Measurements from ENCODE around the gene CXXC5. TPM values are rescaled to one million over a fixed set of nuclear protein-coding genes. Genes with fewer than 3 reads are reported as not detected.

The CXXC5 gene
- total RNA-seq, 4 donors from 2014 or later: 26.5 to 50.7 (median 36.2) TPM

- intact Hi-C loops (cut with DNase I; ENCODE audit: low total_unique reads): no loop called here
- peaks cover 27 to 70% (median 63%) of the 10 kb centered on the region in 4 donors for H3K4me1 ChIP-seq
- no peaks in the 10 kb centered on the region for H3K27me3 ChIP-seq
- 0 to 1% methylated on average over 4 to 62 of the region's 77 CpGs for WGBS, 2 donors (ENCODE audit: low coverage in 1 of 2)
- peak overlapping the region; percentile 58 to 93 (median 89) for H3K4me3 ChIP-seq
- no peaks in the 10 kb centered on the region for H3K9me3 ChIP-seq
- no peaks in the 10 kb centered on the region for H3K36me3 ChIP-seq
- TF ChIP-seq POLR2A (IDR thresholded peaks at IDR 0.05) (no peak), CTCF (IDR thresholded peaks at IDR 0.05) (no peak), EP300 (IDR thresholded peaks at IDR 0.05; ENCODE audit: low read depth) (no peak), POLR2AphosphoS5 (IDR thresholded peaks at IDR 0.05) (no peak)
- in situ Hi-C loops (cut with MboI; ENCODE audit: low pct_ligation_motif_present in 1 of 4, low pct_unique_long_range_greater_than_20kb in 1 of 4, low sequenced_read_pairs in 3 of 4): loop anchor here in 2 of 4 donors (10.0 to 25.0 kb wide), 2 partner anchors 45 to 113 kb away; no protein-coding TSS in a partner anchor
- peak overlapping the region; percentile 91 to 96 (median 93) for H3K27ac ChIP-seq
- peak; percentile 32 for DNase-seq
These were observed 1.2 kb downstream of the CXXC5 start for GRCh38 chr5:139649082-139649991.

- intact Hi-C loops (cut with DNase I; ENCODE audit: low total_unique reads): no loop called here
- TF ChIP-seq EP300 (IDR thresholded peaks at IDR 0.05; ENCODE audit: low read depth) (no peak), CTCF (IDR thresholded peaks at IDR 0.05) (peak; percentile 35 to 67 (median 40)), POLR2A (IDR thresholded peaks at IDR 0.05) (no peak)
- Histone ChIP-seq H3K4me1 (peaks cover 31 to 72% (median 69%) of the 10 kb centered on the region in 4 donors), H3K4me3 (peak overlapping the region; percentile 58 to 93 (median 89)), H3K27ac (peak overlapping the region; percentile 91 to 96 (median 93)), H3K36me3 (no peaks in the 10 kb centered on the region), H3K9me3 (no peaks in the 10 kb centered on the region), H3K27me3 (no peaks in the 10 kb centered on the region)
- in situ Hi-C loops (cut with MboI; ENCODE audit: low pct_ligation_motif_present in 1 of 4, low pct_unique_long_range_greater_than_20kb in 1 of 4, low sequenced_read_pairs in 3 of 4): no loop called here
- 0% methylated on average over 23 of the region's 48 CpGs; no CpG with 5 or more reads in 1 of the 2 donors for WGBS, 2 donors (ENCODE audit: low coverage in 1 of 2)
- peak; percentile 55 for DNase-seq
These were observed 2.0 kb downstream of the CXXC5 start for GRCh38 chr5:139650031-139650688.

- H3K27me3 ChIP-seq: no peaks in the 10 kb centered on the region
- peak; percentile 47 for DNase-seq
- no peaks in the 10 kb centered on the region for H3K36me3 ChIP-seq
- peaks cover 36 to 77% (median 74%) of the 10 kb centered on the region in 4 donors for H3K4me1 ChIP-seq
- in situ Hi-C loops (cut with MboI; ENCODE audit: low pct_ligation_motif_present in 1 of 4, low pct_unique_long_range_greater_than_20kb in 1 of 4, low sequenced_read_pairs in 3 of 4) (no loop called here), intact Hi-C loops (cut with DNase I; ENCODE audit: low total_unique reads) (no loop called here)
- 1% methylated on average over 13 of the region's 13 CpGs; no CpG with 5 or more reads in 1 of the 2 donors for WGBS, 2 donors (ENCODE audit: low coverage in 1 of 2)
- peak overlapping the region; percentile 58 to 93 (median 89) for H3K4me3 ChIP-seq
- no peak for TF ChIP-seq EP300 (IDR thresholded peaks at IDR 0.05; ENCODE audit: low read depth)
- peak; percentile 43 for TF ChIP-seq POLR2A (IDR thresholded peaks at IDR 0.05)
- no peak for TF ChIP-seq POLR2AphosphoS5 (IDR thresholded peaks at IDR 0.05)
- TF ChIP-seq CTCF (IDR thresholded peaks at IDR 0.05): no peak
- H3K9me3 ChIP-seq: no peaks in the 10 kb centered on the region
- H3K27ac ChIP-seq: peak overlapping the region; percentile 91 to 96 (median 93)
These were observed 2.5 kb downstream of the CXXC5 start for GRCh38 chr5:139650689-139651042.
